ENCODE measurements around the gene CACNA1G. TPM values are rescaled to one million over a fixed set of nuclear protein-coding genes. Genes with fewer than 3 reads are reported as not detected.
A peak's percentile ranks its signal among the peaks of the same experiment; 100 is the strongest.

The CACNA1G gene
- total and polyA plus RNA-seq, 9 of the 15 experiments (the other 6 are each of a cell fraction or from before 2014, with no cell fraction given), result 0.01 TPM; not detected in 8

- H3K4me1 ChIP-seq (replicated peaks in 1 of 2; ENCODE audit: control insufficient read depth in 2 of 2, insufficient read depth in 2 of 2, low read length in 2 of 2), result peaks cover 6 to 43% of the 10 kb centered on the region in 2 experiments; a peak in 4 of 5 replicates
- CTCF ChIA-PET (ENCODE audit: low intra/inter-chr PET ratio), result interaction anchor here (0.6 to 1.9 kb wide), 6 partner anchors 62 to 145 kb away, joined by 3 to 7 read pairs (median 4); no protein-coding TSS in a partner anchor
- no TSS peak for BruUV-seq (replicated peaks)
- no peaks in the 10 kb centered on the region; the same call in 1 of the 2 replicates for H4K20me1 ChIP-seq (replicated peaks; ENCODE audit: control insufficient read depth, insufficient read depth, low read length)
- intact Hi-C loops (cut with micrococcal nuclease), result loop anchor here (1.0 to 2.0 kb wide), 3 partner anchors 76 to 144 kb away; no protein-coding TSS in a partner anchor
- no peak overlapping the region for H3K27ac ChIP-seq (ENCODE audit: extremely low read depth, low read depth, low read length)
- H3K27me3 ChIP-seq (ENCODE audit: control insufficient read depth in 2 of 2, insufficient read depth in 2 of 2, low read length in 2 of 2), result peaks cover 3 to 34% of the 10 kb centered on the region in 2 experiments; a peak in 2 of 5 replicates
- no peak overlapping the region for H2AFZ ChIP-seq (ENCODE audit: low read depth, low read length)
- H3K4me3 ChIP-seq, result no peak overlapping the region
- DNase-seq (ENCODE audit: extremely low read depth in 1 of 4, low spot score in 3 of 4) (peak; percentile 73 to 87 (median 75)), FAIRE-seq (peak; percentile 91), ATAC-seq (peak; percentile 90)
- H3K9ac ChIP-seq (ENCODE audit: insufficient read depth in 1 of 2, low read depth in 2 of 2, low read length in 2 of 2), result no peak overlapping the region; a peak in 1 of 4 replicates
- no peaks in the 10 kb centered on the region for H3K9me3 ChIP-seq (replicated peaks; ENCODE audit: control insufficient read depth, insufficient read depth, low read depth, low read length)
- H3K79me2 ChIP-seq (ENCODE audit: control insufficient read depth, insufficient read depth, low read length), result no peaks in the 10 kb centered on the region
- H3K9me1 ChIP-seq (ENCODE audit: control insufficient read depth, insufficient read depth, low read length), result no peaks in the 10 kb centered on the region
- H3K4me2 ChIP-seq (ENCODE audit: insufficient read depth, low read length), result no peak overlapping the region
- in situ Hi-C loops (cut with MboI), result no loop called here
- POLR2A ChIA-PET, result interaction anchor here (0.5 to 1.3 kb wide), 10 partner anchors 9 to 309 kb away, joined by 3 to 7 read pairs (median 3); partner anchors contain the start of gene CACNA1G
- WGBS (ENCODE audit: insufficient coverage, low coverage, missing lambda C conversion rate), result 25% methylated on average over 31 of the region's 32 CpGs
- no peaks in the 10 kb centered on the region for H3K36me3 ChIP-seq (ENCODE audit: control insufficient read depth, insufficient read depth, low read length)
- TF ChIP-seq FOXO4 (CRISPR knock-in tag; IDR thresholded peaks at IDR 0.05) (no peak), CREB5 (CRISPR knock-in tag; IDR thresholded peaks at IDR 0.05) (no peak), TFAP4 (CRISPR knock-in tag; IDR thresholded peaks at IDR 0.05; ENCODE audit: borderline replicate concordance) (peak; percentile 73; the same call in 1 of the 2 replicates), HOMEZ (CRISPR knock-in tag; IDR thresholded peaks at IDR 0.05) (no peak), TSC22D4 (tag; IDR thresholded peaks at IDR 0.05) (no peak), RBM14 (IDR thresholded peaks at IDR 0.05; ENCODE audit: borderline replicate concordance, insufficient read depth, low read depth, low read length) (no peak), BCL6 (CRISPR knock-in tag; IDR thresholded peaks at IDR 0.05) (no peak), ZNF764 (CRISPR knock-in tag; IDR thresholded peaks at IDR 0.05; ENCODE audit: low read depth) (no peak), ZNF785 (CRISPR knock-in tag; IDR thresholded peaks at IDR 0.05) (no peak), MYNN (IDR thresholded peaks at IDR 0.05) (0 out of 2 replicates have a peak, but pooled peaks have one; percentile 28), MYNN (CRISPR knock-in tag; IDR thresholded peaks at IDR 0.05) (no peak), ZBTB49 (CRISPR knock-in tag; IDR thresholded peaks at IDR 0.05; ENCODE audit: borderline replicate concordance) (no peak)
Observed at GRCh38 chr17:50550661-50551432, 9.7 kb upstream of the CACNA1G start.
